ENCODE data around the gene ADAMTS17.

The ADAMTS17 gene

DNA sequence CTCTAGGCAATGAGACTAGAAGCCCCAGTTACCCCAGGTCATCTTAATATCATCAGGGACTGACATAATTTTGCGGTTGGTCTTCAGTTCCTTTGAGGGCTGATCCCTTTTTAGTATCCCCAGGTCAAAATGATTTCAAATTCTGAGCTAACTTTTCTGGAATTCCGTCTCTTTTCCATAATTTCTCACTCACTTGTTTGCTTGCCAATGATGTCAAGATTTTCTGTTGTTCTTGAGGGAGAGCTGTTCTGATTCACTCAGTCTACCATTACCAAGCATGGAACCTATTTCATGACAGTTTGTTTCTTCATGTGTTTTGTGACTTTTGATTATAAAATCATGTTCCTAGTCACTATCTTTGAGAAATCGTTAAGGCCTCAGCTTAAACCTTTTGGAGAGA, 418.1 kb downstream of the ADAMTS17 start:
- no peak for DNase-seq

All from hematopoietic multipotent progenitor cell treated with erythropoietin and hydrocortisone succinate and interleukin-3 and kit ligand, for 6 days (in vitro differentiated cells).